Subcutaneous adipose tissue (tissue), 4 donors: ENCODE measurements around the gene CYP24A1. TPM values are rescaled to one million over a fixed set of nuclear protein-coding genes. Genes with fewer than 3 reads are reported as not detected.

Experiments used
- total RNA-seq, 4 donors: library from RNA; depleted of rRNA; stranded (reverse); fragments of >200 nt; gene quantifications; one replicate each; pipeline ENCODE4 v1.1.0, GENCODE V29; 2016
- TF ChIP-seq, protein P1 (sequence below): fragments of 450-650 bp; IDR thresholded peaks from one replicate; pipeline ENCODE4 v1.5.1; 2016; ENCODE audit warnings: low read depth, mild to moderate bottlenecking, control low read depth, antibody characterized with exemption, moderate library complexity

CYP24A1 gene
- total RNA-seq, 4 donors from 2014 or later, result not detected

GRCh38 chr20:54165803-54166202, 8.0 kb downstream of the CYP24A1 start:
- TF ChIP-seq, protein P1, sequence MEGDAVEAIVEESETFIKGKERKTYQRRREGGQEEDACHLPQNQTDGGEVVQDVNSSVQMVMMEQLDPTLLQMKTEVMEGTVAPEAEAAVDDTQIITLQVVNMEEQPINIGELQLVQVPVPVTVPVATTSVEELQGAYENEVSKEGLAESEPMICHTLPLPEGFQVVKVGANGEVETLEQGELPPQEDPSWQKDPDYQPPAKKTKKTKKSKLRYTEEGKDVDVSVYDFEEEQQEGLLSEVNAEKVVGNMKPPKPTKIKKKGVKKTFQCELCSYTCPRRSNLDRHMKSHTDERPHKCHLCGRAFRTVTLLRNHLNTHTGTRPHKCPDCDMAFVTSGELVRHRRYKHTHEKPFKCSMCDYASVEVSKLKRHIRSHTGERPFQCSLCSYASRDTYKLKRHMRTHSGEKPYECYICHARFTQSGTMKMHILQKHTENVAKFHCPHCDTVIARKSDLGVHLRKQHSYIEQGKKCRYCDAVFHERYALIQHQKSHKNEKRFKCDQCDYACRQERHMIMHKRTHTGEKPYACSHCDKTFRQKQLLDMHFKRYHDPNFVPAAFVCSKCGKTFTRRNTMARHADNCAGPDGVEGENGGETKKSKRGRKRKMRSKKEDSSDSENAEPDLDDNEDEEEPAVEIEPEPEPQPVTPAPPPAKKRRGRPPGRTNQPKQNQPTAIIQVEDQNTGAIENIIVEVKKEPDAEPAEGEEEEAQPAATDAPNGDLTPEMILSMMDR, result no peak

- TF ChIP-seq, protein P1, result no peak
Observed at GRCh38 chr20:54165014-54165413, 8.8 kb downstream of the CYP24A1 start.

DNA sequence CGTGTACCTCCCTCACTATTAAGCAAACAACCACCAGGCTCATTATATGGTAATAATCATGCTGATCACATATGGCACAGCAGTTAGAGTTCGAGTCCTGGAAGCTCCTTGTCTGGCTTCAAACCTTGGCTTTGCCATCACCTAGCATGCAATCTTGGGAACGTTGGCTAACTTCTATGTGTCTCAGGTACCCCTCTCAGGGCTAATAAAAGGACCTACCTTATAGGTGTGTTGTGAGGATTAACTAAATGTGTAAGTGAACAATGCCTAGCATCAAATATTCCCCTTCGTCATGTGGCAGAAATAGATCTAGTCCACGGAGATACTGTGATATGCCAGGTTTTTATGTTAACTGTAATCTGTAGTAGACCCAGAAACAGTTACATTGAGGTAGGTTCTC, 10.4 kb downstream of the CYP24A1 start:
- TF ChIP-seq, protein P1, result no peak

- TF ChIP-seq, protein P1, result no peak
Observed at GRCh38 chr20:54162378-54163009, 11.3 kb downstream of the CYP24A1 start.

- TF ChIP-seq, protein P1, result no peak
Observed at GRCh38 chr20:54161821-54162149, 12.0 kb downstream of the CYP24A1 start.

DNA sequence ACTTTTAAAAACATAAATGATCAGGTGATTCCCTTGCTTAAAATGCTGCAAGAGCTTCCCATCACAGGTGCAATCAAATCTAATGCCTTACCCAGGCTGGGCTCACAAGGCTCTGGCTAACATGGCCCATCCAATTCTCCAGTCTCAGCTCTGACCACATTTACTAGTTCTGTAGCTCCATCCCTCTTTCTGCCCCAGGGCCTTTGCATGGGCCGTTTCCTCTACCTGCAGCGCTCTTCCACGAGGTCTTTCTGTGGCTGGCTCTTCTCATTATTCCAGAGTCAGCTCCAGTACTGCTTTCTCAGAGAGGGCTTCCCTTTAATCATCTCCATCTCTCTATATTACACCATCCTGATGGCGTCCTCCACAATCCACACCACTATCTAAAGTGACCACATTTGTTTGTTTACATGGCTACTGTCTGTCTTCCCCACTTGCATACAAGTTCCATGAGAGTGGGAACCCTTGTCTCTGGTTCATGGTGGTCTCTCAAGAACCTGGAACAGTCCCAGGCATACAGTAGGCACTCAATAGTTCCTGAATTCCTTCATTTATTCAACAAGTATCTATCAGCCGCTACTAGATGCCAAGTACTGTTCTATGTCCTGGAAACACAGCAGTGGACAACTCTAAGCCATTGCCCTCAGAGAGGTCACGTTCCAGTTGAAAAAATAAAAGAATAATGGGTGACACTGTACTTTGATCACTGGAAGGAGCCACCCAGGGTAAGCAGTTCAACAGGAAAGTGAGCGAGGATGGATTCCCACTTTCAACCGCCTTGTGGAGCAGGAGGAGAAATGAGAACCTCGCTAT, 12.6 kb downstream of the CYP24A1 start:
- TF ChIP-seq, protein P1, result no peak

GRCh38 chr20:54160065-54161007, 13.4 kb downstream of the CYP24A1 start:
- TF ChIP-seq, protein P1, result no peak
